GM19240 (cell line): ENCODE data around the gene PDZD7.

Experiments used
- DNase-seq: peaks from one replicate; pipeline ENCODE4 v3.0.0; 2011; ENCODE audit warnings: low spot score; ENCODE audit not compliant: insufficient read length

The PDZD7 gene

GRCh38 chr10:101005361-101005760 is 25.6 kb downstream of the PDZD7 start:
- DNase-seq = no peak

- no peak for DNase-seq
Observed at GRCh38 chr10:101003639-101004206, 27.2 kb downstream of the PDZD7 start.

GRCh38 chr10:101002456-101002855 is 28.5 kb downstream of the PDZD7 start:
- no peak for DNase-seq

- no peak for DNase-seq
Observed at GRCh38 chr10:101001659-101002035, 29.3 kb downstream of the PDZD7 start.

- no peak for DNase-seq
Observed at GRCh38 chr10:101000915-101001658, 29.8 kb downstream of the PDZD7 start.

- DNase-seq = no peak
Observed at GRCh38 chr10:101000127-101000914, 30.6 kb downstream of the PDZD7 start.

GRCh38 chr10:100999742-101000126 is 31.2 kb downstream of the PDZD7 start, which contains the start of gene LZTS2:
LZTS2 (plus strand) TSS chr10:100999808; CDS start chr10:101002539, 2,731 bp downstream.
- DNase-seq = no peak

GRCh38 chr10:100998991-100999741 is 31.8 kb downstream of the PDZD7 start:
- peak; percentile 97 for DNase-seq

- peak; percentile 78 for DNase-seq
Observed at GRCh38 chr10:100998183-100998990, 32.5 kb downstream of the PDZD7 start.

- DNase-seq = peak; percentile 71
Observed at GRCh38 chr10:100997360-100998182, 33.4 kb downstream of the PDZD7 start.

GRCh38 chr10:100996678-100997359 is 34.1 kb downstream of the PDZD7 start:
- no peak for DNase-seq

GRCh38 chr10:100995181-100995580 is 35.7 kb downstream of the PDZD7 start:
- DNase-seq = no peak

GRCh38 chr10:100993986-100994708 is 36.8 kb downstream of the PDZD7 start:
- no peak for DNase-seq

GRCh38 chr10:100989088-100989487 is 41.8 kb downstream of the PDZD7 start:
- DNase-seq = no peak

GRCh38 chr10:100988166-100988565 is 42.8 kb downstream of the PDZD7 start:
- no peak for DNase-seq

GRCh38 chr10:100987685-100988049 is 43.3 kb downstream of the PDZD7 start:
- no peak for DNase-seq

GRCh38 chr10:100986952-100987684 is 43.8 kb downstream of the PDZD7 start, which contains the start of the genes MRPL43 and TWNK:
MRPL43 (minus strand) TSS chr10:100987497; CDS start chr10:100987443, 54 bp downstream.
TWNK (plus strand) TSS chr10:100987543; CDS start chr10:100988211, 668 bp downstream.
- DNase-seq = peak; percentile 87

GRCh38 chr10:100986623-100986951 is 44.3 kb downstream of the PDZD7 start:
- no peak for DNase-seq
